ENCODE data around the gene CD47.

DNA sequence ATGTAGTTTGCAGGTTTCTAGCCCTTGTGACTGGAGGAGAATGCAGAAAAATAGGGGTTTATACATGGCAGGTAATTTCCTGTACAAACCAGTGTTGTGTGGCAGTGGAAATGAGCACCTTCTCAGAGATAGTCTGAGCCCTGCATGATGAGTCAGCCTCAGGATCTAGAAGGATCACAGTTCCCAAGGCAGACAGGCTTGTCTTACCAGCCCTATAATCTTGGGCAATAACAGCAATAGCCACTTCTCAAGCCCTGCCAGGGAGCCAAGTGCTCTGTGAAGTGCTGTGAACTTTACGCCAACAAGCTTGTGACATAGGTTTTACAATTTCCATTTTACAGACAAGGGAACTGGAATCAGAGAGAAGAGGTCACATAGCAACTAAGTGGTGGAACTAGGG, 89.4 kb downstream of the CD47 start:
- TF ChIP-seq, protein P1, sequence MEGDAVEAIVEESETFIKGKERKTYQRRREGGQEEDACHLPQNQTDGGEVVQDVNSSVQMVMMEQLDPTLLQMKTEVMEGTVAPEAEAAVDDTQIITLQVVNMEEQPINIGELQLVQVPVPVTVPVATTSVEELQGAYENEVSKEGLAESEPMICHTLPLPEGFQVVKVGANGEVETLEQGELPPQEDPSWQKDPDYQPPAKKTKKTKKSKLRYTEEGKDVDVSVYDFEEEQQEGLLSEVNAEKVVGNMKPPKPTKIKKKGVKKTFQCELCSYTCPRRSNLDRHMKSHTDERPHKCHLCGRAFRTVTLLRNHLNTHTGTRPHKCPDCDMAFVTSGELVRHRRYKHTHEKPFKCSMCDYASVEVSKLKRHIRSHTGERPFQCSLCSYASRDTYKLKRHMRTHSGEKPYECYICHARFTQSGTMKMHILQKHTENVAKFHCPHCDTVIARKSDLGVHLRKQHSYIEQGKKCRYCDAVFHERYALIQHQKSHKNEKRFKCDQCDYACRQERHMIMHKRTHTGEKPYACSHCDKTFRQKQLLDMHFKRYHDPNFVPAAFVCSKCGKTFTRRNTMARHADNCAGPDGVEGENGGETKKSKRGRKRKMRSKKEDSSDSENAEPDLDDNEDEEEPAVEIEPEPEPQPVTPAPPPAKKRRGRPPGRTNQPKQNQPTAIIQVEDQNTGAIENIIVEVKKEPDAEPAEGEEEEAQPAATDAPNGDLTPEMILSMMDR (IDR thresholded peaks at IDR 0.05), result no peak
- TF ChIP-seq POLR2A (IDR thresholded peaks at IDR 0.05), result no peak
